ENCODE results near the gene LAMA4.
"Not testable (repeated sequence)": the region's sequence is repeated elsewhere in the genome, so short reads cannot be mapped to it uniquely, and the experiment has no call there.

Gene LAMA4

GRCh38 chr6:112206110-112206458 is 48.3 kb downstream of the LAMA4 start:
- DNase-seq = no peak

- DNase-seq = peak; percentile 90
Measured at GRCh38 chr6:112205427-112206109, 48.8 kb downstream of the LAMA4 start.

- DNase-seq = no peak
Measured at GRCh38 chr6:112204350-112204706, 50.0 kb downstream of the LAMA4 start.

- peak; percentile 87 for DNase-seq
Measured at GRCh38 chr6:112203577-112204349, 50.6 kb downstream of the LAMA4 start.

- no peak for DNase-seq
Measured at GRCh38 chr6:112202639-112203341, 51.6 kb downstream of the LAMA4 start.

GRCh38 chr6:112200185-112200914 is 54.0 kb downstream of the LAMA4 start:
- not testable (repeated sequence) for DNase-seq

DNA sequence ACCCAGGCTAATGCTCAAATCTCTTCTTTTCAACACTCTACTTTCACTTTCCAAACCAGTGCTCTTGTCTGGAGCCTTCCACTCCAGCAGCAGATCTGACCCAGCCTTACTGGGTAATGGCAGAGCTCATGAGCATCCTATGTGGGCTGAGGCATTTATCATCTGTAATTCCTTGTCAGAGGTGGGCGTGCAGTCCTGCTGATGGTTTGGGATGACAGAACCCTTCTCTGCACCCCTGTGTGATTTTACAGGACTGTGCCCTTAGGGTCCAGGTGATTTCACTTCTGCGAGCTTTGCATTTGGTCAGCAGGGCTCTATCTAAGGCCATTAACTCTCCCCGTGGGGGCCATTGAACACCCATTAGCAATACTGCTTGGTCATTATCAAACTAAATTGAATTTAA is 55.4 kb downstream of the LAMA4 start:
- DNase-seq = no peak

- DNase-seq = no peak
Measured at GRCh38 chr6:112198582-112198981, 55.8 kb downstream of the LAMA4 start.

GRCh38 chr6:112197636-112198035 is 56.7 kb downstream of the LAMA4 start:
- DNase-seq = no peak

DNA sequence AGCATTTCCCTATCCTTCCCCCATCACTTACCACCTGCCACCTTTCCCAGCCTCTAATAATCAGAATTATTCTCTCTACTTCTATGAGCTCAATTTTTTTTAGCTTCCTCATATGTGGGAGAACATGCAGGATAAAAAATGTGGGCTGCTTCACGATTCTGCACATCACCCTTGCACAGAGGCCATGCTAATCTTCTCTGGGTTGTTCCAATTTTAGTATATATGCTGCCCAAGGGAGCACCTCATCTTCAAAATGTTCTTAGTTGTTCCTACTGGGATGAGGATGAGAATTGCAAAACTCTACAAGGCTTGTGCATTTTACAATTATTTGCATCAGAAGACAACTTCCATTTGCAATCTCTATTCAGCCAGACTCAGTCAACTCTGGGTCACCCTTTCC is 58.1 kb downstream of the LAMA4 start:
- no peak for DNase-seq

- DNase-seq = no peak
Measured at GRCh38 chr6:112195166-112195565, 59.2 kb downstream of the LAMA4 start.

- peak; percentile 8 for DNase-seq
Measured at GRCh38 chr6:112194511-112194910, 59.9 kb downstream of the LAMA4 start.

GRCh38 chr6:112193535-112194051 is 60.8 kb downstream of the LAMA4 start:
- DNase-seq = no peak

- DNase-seq = no peak
Measured at GRCh38 chr6:112193117-112193516, 61.2 kb downstream of the LAMA4 start.

DNA sequence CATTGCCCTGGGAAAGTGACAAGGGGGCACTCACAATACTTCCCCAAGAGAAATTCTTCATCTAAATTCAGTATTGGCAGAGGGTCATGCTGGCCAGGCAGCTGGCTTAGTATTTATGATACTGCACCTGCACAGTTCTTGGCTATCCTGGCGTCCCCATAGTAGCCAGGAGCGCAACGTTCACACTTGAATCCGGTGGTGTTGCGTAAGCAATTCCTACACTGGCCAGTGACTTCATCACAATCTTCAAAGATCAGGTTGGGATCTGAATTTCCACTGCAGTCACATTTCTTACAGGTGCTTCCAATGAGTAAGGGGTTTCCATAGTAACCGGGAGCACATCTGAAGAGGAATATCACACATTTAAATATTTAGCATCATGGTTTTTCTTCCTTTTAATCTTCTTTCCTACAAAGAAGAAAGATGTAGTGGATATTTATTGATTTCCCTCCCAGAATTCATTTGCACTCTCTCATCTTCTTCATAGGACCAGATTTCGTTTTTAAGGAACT is 62.8 kb downstream of the LAMA4 start:
- DNase-seq = no peak

- DNase-seq = no peak
Measured at GRCh38 chr6:112190164-112190563, 64.2 kb downstream of the LAMA4 start.

- DNase-seq = peak; percentile 17
Measured at GRCh38 chr6:112189494-112189893, 64.9 kb downstream of the LAMA4 start.

DNA sequence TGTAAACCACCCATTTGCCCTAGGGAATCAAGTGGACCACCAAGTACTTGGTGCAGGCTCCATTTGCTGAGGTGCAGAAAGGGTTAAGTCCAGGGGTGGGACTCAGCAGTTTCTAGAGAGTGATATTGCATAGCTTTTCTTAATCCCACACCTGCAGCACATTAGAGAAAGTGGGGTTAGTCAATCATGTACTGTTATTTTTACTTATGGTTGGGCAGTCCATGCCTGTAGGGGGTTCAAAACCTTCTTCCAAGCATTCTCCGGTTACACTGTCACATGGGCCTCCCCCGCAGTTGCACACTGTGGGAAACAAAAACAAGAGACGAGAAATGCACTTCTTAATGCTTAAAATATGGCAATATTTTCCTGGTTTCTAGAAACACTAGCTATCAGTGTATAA is 65.5 kb downstream of the LAMA4 start:
- DNase-seq = no peak

DNA sequence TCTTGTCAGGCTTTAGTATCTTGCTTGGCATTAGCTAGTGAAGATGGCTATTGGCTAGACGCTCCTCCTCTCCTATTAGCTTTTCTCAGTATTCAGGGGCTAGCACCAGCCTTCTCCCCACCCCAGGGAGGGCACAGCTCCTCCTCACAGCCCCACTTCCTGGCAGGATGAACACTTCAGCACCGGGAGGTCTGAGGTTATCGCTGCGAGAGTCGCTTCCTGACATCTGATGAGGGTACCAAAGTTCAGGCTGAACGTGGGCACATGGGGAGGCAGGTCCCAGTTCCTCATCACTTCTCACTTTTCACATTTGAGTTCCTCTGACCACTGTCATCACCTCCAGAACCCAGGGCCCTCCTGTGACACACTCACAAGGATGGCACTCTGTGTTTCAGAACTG is 66.6 kb downstream of the LAMA4 start:
- DNase-seq = no peak

DNA sequence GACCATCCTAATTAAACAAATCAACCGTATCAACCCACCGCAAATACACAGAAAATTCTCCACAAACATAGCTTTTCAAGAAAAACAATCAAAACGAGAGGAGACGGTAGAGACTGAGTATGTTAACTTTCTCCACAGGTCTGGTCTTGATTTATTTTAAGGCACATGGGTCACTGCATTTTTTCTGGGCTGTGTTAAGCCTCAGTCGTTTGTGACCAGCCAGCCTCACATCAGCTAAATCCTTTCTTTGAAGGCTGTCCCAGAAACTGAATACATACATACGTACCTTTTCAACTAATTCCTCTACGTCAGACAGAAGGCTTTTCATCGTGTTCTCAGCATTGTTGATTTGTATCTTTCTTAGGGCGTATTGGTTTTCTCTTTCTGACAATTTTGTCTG is 69.4 kb downstream of the LAMA4 start:
- no peak for DNase-seq

DNA sequence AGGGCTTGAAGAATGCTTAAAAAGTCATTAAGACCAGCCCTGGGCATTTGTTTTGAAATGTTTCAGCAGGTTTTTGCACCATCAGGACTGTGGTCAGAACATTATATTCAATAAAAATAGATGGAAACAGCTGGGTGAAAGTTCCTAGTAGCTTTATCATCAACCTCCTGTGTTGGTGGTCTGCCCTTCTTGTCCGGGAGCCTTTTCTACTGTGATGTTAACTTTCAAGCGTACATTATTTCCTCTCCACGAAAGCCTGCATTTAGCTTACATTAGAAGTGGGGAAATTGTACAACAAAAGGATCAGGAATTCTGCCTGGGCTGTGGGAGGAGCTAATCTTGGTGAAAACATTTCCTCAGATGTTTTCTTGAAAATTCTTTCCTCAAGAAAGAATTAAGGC is 71.1 kb downstream of the LAMA4 start:
- DNase-seq = no peak

DNA sequence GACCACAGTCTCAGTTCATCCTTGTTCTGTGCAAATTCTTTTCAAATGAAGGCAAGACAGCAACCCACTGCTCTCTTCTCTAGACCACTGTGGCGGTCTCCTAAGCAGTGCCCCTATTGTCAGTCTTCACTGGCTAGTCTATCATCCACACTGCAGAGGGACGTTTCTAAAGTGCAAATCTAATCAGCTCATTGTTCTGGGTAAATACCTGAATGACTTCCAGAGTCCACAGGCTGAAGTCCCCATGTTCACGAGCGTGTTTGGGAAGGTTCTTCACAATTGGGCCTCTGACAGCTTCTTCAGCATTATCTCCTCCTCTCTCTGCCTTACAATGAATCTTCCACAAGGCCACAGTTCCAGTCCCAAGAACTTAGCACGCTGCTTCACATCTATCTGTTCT is 73.2 kb downstream of the LAMA4 start:
- no peak for DNase-seq
